Measurements from ENCODE around the gene PRX. TPM values are rescaled to one million over a fixed set of nuclear protein-coding genes. Genes with fewer than 3 reads are reported as not detected.

PRX gene
- total and polyA plus RNA-seq, 4 donors = 3.1 to 7.6 (median 5.1) TPM

DNA sequence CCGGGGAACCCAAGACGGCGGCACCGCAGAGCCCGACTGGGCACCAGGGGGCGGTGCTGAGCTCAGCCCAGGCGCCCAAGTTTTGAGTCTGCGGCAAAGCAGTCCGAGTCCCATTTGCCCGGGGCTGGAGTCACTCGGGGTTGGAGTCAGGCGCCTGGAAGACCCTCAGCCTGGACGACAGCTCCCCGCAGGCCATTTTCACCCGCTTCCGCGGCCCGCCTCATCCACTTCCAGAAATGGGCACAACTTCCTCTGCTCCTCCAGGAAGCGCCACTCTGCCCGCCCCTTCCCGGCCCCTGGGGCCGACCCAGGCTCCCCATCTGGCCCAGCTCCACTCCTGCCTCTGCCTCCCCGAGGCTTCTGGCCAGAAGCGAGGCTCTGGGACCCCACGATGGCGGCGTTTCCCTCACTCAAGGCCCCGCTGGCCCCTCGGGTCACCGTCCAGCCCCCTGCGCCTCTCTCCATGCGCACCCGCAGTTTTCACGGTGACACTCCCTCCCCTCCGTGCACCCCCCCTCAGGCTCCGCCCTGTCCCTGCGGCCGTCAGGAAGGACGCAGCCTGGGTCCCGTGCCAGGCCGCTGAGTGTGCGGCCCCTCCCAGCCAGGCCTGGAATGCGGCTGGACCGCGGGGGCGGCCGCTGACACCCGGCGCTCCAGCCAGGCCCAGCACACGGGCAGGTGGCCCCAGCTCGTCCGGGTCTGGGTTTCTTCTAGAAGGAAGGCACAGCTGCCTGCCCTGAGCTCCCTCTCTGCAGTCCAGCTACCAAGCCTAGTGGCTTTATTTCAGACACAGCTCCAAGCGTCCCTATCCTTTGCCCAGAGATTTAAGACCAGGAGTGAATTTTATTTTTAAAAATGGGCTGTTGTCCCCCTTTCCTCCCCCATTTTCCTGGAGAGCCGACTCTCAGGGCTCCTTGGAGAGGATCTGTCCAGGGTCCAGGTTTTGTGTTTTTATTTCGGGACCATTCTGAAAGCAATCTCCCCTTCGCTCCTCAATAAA is 7.9 kb upstream of the PRX start:
- Histone ChIP-seq H3K4me3 (ENCODE audit: low read length in 2 of 2) (peak overlapping the region; percentile 22 to 23), H3K27ac (ENCODE audit: low read depth in 1 of 2, low read length in 2 of 2) (peak overlapping the region; percentile 93 to 96), H3K36me3 (ENCODE audit: control insufficient read depth in 1 of 2, insufficient read depth in 2 of 2, low read length in 1 of 2) (peaks cover 0 to 4% of the 10 kb centered on the region in 2 donors), H3K27me3 (ENCODE audit: control insufficient read depth in 1 of 2, insufficient read depth in 2 of 2, low read length in 1 of 2) (no peaks in the 10 kb centered on the region), H3K9me3 (ENCODE audit: control insufficient read depth, low read length) (no peaks in the 10 kb centered on the region), H3K4me1 (ENCODE audit: control insufficient read depth in 1 of 2, insufficient read depth in 2 of 2, low read length in 2 of 2) (no peaks in the 10 kb centered on the region)
- DNase-seq (peak; percentile 96 to 98), ATAC-seq (ENCODE audit: low FRiP score) (peak; percentile 92)
- intact Hi-C loops (cut with DNase I) = loop anchor here (1.0 to 10.0 kb wide), 3 partner anchors 22 to 116 kb away; partner anchors contain the start of genes C19orf47 (in 1 of the 2) and PLD3 (in 1 of the 2)
- 1 to 2% methylated on average over 54 to 56 of the region's 56 CpGs for WGBS, 2 donors

DNA sequence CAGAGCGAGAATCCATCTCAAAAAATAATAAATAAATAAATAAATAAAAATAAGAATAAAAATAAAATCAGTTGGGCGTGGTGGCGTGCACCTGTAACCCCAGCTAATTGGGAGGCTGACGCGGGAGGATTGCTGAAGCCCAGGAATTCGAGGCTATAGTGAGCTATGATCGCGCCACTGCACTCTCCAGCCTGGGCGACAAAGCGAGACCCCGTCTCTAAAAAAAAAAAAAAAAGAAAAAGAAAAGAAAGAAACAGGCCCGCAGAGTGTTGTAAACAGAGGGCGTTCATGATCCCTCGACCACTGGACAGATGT is 7.2 kb upstream of the PRX start:
- DNase-seq = no peak
- intact Hi-C loops (cut with DNase I) = loop anchor here (5.0 to 10.0 kb wide), 2 partner anchors 73 to 116 kb away; partner anchors contain the start of genes C19orf47 (in 1 of the 2) and PLD3 (in 1 of the 2)
- no peak for ATAC-seq (ENCODE audit: low FRiP score)
- Histone ChIP-seq H3K36me3 (ENCODE audit: control insufficient read depth in 1 of 2, insufficient read depth in 2 of 2, low read length in 1 of 2) (peaks cover 0 to 4% of the 10 kb centered on the region in 2 donors), H3K27ac (ENCODE audit: low read depth in 1 of 2, low read length in 2 of 2) (peak overlapping the region in 1 of 2 donors; percentile 93), H3K4me3 (ENCODE audit: low read length in 2 of 2) (peak overlapping the region; percentile 22 to 23), H3K27me3 (ENCODE audit: control insufficient read depth in 1 of 2, insufficient read depth in 2 of 2, low read length in 1 of 2) (no peaks in the 10 kb centered on the region), H3K9me3 (ENCODE audit: control insufficient read depth, low read length) (no peaks in the 10 kb centered on the region), H3K4me1 (ENCODE audit: control insufficient read depth in 1 of 2, insufficient read depth in 2 of 2, low read length in 2 of 2) (no peaks in the 10 kb centered on the region)
- WGBS, 2 donors = 54 to 58% methylated on average over 14 of the region's 14 CpGs

DNA sequence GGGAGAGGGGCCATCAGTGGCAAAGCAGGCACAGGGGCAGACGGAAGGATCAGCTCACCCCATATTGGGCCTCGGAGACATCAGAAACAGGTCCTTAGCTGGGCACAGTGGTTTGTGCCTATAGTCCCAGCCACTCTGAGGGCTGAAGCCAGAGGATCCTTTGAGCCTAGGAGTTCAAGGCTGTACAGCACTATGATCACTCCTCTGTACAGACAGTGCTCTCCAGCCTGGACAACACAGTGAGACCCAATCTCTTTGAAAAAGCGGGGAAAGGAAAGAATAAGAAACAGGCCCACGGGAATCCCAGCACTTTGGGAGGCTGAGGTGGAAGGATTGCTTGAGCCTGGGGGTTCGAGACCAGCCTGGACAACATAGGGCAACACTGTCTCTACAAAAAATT is 6.6 kb upstream of the PRX start:
- intact Hi-C loops (cut with DNase I) = loop anchor here (5.0 to 10.0 kb wide), 2 partner anchors 72 to 115 kb away; partner anchors contain the start of genes C19orf47 (in 1 of the 2) and PLD3 (in 1 of the 2)
- WGBS, 2 donors = 88 to 89% methylated on average over 5 of the region's 5 CpGs
- Histone ChIP-seq H3K9me3 (ENCODE audit: control insufficient read depth, low read length) (no peaks in the 10 kb centered on the region), H3K27me3 (ENCODE audit: control insufficient read depth in 1 of 2, insufficient read depth in 2 of 2, low read length in 1 of 2) (no peaks in the 10 kb centered on the region), H3K36me3 (ENCODE audit: control insufficient read depth in 1 of 2, insufficient read depth in 2 of 2, low read length in 1 of 2) (peaks cover 0 to 4% of the 10 kb centered on the region in 2 donors), H3K27ac (ENCODE audit: low read depth in 1 of 2, low read length in 2 of 2) (no peak overlapping the region), H3K4me1 (ENCODE audit: control insufficient read depth in 1 of 2, insufficient read depth in 2 of 2, low read length in 2 of 2) (no peaks in the 10 kb centered on the region), H3K4me3 (ENCODE audit: low read length in 2 of 2) (no peak overlapping the region)
- ATAC-seq (ENCODE audit: low FRiP score) = no peak
- no peak for DNase-seq

DNA sequence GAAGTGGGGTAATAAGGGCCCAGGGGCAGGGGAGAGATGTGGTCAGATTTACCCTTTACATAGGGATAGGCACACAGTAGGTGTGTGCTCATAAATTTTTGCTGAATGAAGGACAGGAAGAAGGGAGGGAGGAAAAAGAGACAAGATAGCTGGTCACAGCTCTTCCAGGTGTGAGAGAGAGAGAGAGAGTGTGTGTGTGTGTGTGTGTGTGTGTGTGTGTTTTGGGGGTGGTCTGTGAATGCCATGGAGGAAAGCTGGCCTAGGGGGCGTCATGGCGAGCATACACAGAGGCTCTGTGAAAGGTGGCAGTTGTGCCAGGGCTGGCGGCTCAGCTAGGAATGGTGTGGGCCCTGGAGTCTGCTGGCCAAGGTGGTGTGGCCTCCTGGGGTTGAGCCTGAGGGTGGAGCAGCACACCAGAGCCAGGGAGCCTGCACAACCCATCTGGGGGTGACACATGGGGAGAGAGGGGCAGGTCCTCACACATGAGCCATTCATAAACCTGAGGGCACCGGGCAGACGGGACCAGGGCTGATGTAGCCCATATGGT is 6.0 kb upstream of the PRX start:
- ATAC-seq (ENCODE audit: low FRiP score) (no peak), DNase-seq (no peak)
- WGBS, 2 donors = 72 to 74% methylated on average over 5 of the region's 5 CpGs
- Histone ChIP-seq H3K9me3 (ENCODE audit: control insufficient read depth, low read length) (no peaks in the 10 kb centered on the region), H3K27me3 (ENCODE audit: control insufficient read depth in 1 of 2, insufficient read depth in 2 of 2, low read length in 1 of 2) (no peaks in the 10 kb centered on the region), H3K4me1 (ENCODE audit: control insufficient read depth in 1 of 2, insufficient read depth in 2 of 2, low read length in 2 of 2) (no peaks in the 10 kb centered on the region), H3K27ac (ENCODE audit: low read depth in 1 of 2, low read length in 2 of 2) (no peak overlapping the region), H3K36me3 (ENCODE audit: control insufficient read depth in 1 of 2, insufficient read depth in 2 of 2, low read length in 1 of 2) (peaks cover 0 to 4% of the 10 kb centered on the region in 2 donors), H3K4me3 (ENCODE audit: low read length in 2 of 2) (no peak overlapping the region)
- intact Hi-C loops (cut with DNase I) = no loop called here

DNA sequence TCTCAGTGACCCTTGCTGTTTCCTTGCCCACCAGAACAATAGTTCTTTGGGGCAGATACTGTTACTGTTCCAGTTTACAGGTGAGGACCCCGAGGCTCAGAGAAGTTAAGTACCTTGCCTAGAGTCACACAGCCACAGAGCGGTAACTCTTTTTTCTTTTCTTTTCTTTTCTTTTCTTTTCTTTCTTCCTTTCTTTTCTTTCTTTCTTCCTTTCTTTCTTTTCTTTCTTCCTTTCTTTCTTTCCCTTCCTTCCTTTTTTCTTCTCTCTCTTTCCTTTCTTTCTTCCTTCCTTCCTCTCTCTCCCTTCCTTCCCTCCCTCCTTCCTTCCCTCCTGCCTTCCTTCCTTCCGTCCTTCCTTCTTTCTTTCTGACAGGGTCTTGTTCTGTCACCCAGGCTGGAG is 4.9 kb upstream of the PRX start:
- WGBS, 2 donors = 88 to 91% methylated on average over 3 of the region's 3 CpGs
- H3K9me3 ChIP-seq (ENCODE audit: control insufficient read depth, low read length) = no peaks in the 10 kb centered on the region
- DNase-seq = no peak
- no peak for ATAC-seq (ENCODE audit: low FRiP score)
- H3K27me3 ChIP-seq (ENCODE audit: control insufficient read depth in 1 of 2, insufficient read depth in 2 of 2, low read length in 1 of 2) = no peaks in the 10 kb centered on the region
- intact Hi-C loops (cut with DNase I) = no loop called here
- peaks cover 0 to 2% of the 10 kb centered on the region in 2 donors for H3K36me3 ChIP-seq (ENCODE audit: control insufficient read depth in 1 of 2, insufficient read depth in 2 of 2, low read length in 1 of 2)
- H3K27ac ChIP-seq (ENCODE audit: low read depth in 1 of 2, low read length in 2 of 2) = no peak overlapping the region
- no peak overlapping the region for H3K4me3 ChIP-seq (ENCODE audit: low read length in 2 of 2)
- no peaks in the 10 kb centered on the region for H3K4me1 ChIP-seq (ENCODE audit: control insufficient read depth in 1 of 2, insufficient read depth in 2 of 2, low read length in 2 of 2)

DNA sequence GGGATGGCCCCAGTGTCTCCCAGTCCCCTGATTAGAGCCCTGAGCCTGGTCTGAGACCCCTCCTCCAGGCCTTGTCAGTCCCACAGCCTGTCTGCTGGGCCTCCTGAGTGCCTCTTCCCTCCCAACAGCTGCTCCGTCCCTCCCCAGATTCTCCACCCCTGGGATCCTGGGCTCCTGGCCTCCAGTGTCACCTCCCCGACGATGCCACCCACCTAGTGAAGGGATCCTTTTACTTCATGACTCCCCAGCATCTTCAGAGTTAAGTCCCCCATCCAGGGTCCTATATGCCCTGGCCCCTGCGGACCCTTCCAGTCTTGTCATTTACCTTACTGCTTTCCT is 4.4 kb upstream of the PRX start:
- Histone ChIP-seq H3K27me3 (ENCODE audit: control insufficient read depth in 1 of 2, insufficient read depth in 2 of 2, low read length in 1 of 2) (no peaks in the 10 kb centered on the region), H3K4me1 (ENCODE audit: control insufficient read depth in 1 of 2, insufficient read depth in 2 of 2, low read length in 2 of 2) (no peaks in the 10 kb centered on the region), H3K9me3 (ENCODE audit: control insufficient read depth, low read length) (no peaks in the 10 kb centered on the region), H3K36me3 (ENCODE audit: control insufficient read depth in 1 of 2, insufficient read depth in 2 of 2, low read length in 1 of 2) (no peaks in the 10 kb centered on the region), H3K4me3 (ENCODE audit: low read length in 2 of 2) (no peak overlapping the region), H3K27ac (ENCODE audit: low read depth in 1 of 2, low read length in 2 of 2) (no peak overlapping the region)
- no peak for DNase-seq
- intact Hi-C loops (cut with DNase I) = no loop called here
- 78 to 80% methylated on average over 4 of the region's 4 CpGs for WGBS, 2 donors
- ATAC-seq (ENCODE audit: low FRiP score) = no peak

DNA sequence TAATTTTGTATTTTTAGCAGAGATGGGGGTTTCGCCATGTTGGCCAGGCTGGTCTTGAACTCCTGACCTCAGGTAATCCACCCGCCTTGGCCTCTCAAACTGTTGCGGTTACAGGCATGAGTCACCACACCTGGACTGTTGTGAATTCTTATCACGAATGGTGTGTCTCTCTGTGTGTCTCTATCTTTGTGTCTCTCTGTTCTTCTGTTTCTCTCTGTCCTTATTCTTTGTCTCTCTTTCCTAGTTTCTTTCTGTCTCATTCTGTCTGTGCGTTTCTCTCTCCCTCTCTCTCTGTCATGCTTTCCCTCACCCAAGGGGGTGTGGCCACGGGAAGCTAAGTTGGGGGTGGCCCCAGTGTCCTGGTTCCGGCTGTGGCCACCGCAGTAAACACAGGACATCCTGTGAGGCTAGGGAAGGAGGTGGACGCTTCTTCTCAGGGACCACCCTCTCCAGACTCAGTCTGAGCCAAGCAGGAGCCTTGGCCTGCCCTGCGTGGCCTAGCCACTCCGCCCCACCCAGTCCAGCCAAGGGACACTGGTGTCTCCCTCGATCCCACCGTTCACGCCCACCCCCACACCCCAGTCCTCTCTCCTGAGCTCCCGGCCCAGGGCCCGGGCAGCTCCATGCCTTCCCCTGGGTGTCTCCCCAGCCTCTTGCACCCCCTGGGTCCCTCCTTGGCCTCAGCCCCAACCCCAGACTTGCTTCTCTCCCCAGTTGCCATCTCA is 3.9 kb upstream of the PRX start:
- Histone ChIP-seq H3K4me3 (ENCODE audit: low read length in 2 of 2) (no peak overlapping the region), H3K27ac (ENCODE audit: low read depth in 1 of 2, low read length in 2 of 2) (no peak overlapping the region), H3K4me1 (ENCODE audit: control insufficient read depth in 1 of 2, insufficient read depth in 2 of 2, low read length in 2 of 2) (no peaks in the 10 kb centered on the region), H3K27me3 (ENCODE audit: control insufficient read depth in 1 of 2, insufficient read depth in 2 of 2, low read length in 1 of 2) (no peaks in the 10 kb centered on the region), H3K36me3 (ENCODE audit: control insufficient read depth in 1 of 2, insufficient read depth in 2 of 2, low read length in 1 of 2) (no peaks in the 10 kb centered on the region), H3K9me3 (ENCODE audit: control insufficient read depth, low read length) (no peaks in the 10 kb centered on the region)
- 75 to 82% methylated on average over 16 of the region's 16 CpGs for WGBS, 2 donors
- DNase-seq (peak in 1 of 2 donors; percentile 79), ATAC-seq (ENCODE audit: low FRiP score) (no peak)
- intact Hi-C loops (cut with DNase I) = no loop called here

DNA sequence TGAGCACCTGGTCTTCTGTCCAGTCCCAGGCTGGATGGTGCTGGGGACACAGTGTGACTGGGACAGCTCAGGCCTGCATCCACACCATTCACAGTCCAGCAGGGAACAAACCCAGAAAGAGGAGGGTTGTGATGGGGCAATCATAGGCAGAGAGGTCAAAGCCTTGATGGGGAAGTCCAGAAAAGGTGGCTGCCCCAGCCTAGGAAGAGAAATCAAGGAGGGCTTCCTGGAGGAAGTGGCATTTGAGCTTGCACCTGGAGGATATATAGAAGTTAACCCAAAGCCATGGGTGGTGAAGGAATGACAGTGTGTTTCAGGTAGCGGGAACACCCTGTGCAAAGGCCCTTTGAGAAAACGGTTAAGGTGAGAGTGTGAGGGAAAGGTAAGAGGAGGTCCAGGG is 2.6 kb upstream of the PRX start:
- WGBS, 2 donors = 95 to 98% methylated on average over 2 of the region's 2 CpGs

More for the DNA sequence above, 2.6 kb upstream of the PRX start:
- Histone ChIP-seq H3K27ac (ENCODE audit: low read depth in 1 of 2, low read length in 2 of 2) (no peak overlapping the region), H3K9me3 (ENCODE audit: control insufficient read depth, low read length) (no peaks in the 10 kb centered on the region), H3K4me3 (ENCODE audit: low read length in 2 of 2) (no peak overlapping the region), H3K27me3 (ENCODE audit: control insufficient read depth in 1 of 2, insufficient read depth in 2 of 2, low read length in 1 of 2) (no peaks in the 10 kb centered on the region), H3K36me3 (ENCODE audit: control insufficient read depth in 1 of 2, insufficient read depth in 2 of 2, low read length in 1 of 2) (no peaks in the 10 kb centered on the region), H3K4me1 (ENCODE audit: control insufficient read depth in 1 of 2, insufficient read depth in 2 of 2, low read length in 2 of 2) (no peaks in the 10 kb centered on the region)
- ATAC-seq (ENCODE audit: low FRiP score) (no peak), DNase-seq (no peak)
- intact Hi-C loops (cut with DNase I) = no loop called here
